Activated naive CD4-positive, alpha-beta T cell treated with anti-CD3 and anti-CD28 coated beads, Interleukin-2, amount 50 U/mL, for 16 hours (primary cell): ENCODE data around the gene KRT8.
"Not testable (repeated sequence)": the region's sequence is repeated elsewhere in the genome, so short reads cannot be mapped to it uniquely, and the experiment has no call there.

Source experiments
- DNase-seq: peaks from one replicate; pipeline ENCODE4 v3.0.0-alpha.2; 2020

Gene KRT8

DNA sequence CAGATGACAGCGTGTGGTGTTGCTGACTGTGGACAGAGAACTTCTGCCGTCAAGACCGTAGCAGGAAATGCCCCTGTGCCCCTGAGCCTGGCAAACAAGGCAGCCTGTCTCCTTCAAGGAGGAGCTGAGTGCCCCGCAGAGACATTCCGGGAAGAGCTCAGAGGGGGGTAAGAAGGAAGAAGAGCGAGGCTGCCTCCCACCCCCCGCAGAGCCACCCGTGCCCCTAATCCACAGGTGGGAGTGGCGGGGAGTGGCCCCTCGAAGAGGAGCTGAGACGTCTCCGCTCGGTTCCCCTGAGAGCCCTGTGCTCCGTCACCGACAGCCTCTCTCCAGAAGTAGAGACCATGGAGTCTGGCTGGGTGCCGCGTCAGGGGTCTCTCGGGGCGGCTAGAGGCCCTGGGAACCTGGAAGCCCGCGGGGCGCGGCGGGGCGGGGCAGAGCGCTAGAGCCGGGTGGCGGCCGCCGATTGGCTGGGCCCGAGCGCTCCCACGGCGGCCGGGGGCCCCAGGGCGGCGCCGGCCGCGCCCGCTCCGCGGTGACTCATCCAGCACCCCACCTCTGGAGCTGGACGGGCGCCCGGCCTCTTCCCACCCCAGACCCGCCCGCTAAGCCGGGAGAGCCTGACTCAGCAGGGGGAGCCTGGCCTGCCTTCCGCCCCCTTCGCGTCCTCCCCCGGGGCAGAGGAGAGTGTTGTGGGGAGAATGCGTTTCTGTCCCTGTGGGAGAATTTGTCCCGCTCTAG lies 30.9 kb downstream of the KRT8 start:
- peak; percentile 54 for DNase-seq

DNA sequence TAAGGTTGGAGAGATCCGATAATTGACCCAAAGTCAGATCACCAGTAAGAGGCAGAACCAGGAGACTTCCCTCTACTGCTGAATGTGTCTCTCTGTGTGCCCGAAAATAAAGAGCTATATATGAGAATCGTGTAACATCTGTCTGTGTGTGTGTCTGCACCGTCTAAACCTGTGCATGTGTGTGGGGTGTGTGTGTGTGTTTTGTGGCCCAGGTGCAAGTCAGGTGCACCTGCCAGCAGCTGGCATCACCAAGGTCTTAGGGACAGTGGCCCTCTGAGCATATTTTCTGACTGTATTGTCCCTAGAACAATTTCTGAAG lies 31.4 kb downstream of the KRT8 start:
- no peak for DNase-seq

DNA sequence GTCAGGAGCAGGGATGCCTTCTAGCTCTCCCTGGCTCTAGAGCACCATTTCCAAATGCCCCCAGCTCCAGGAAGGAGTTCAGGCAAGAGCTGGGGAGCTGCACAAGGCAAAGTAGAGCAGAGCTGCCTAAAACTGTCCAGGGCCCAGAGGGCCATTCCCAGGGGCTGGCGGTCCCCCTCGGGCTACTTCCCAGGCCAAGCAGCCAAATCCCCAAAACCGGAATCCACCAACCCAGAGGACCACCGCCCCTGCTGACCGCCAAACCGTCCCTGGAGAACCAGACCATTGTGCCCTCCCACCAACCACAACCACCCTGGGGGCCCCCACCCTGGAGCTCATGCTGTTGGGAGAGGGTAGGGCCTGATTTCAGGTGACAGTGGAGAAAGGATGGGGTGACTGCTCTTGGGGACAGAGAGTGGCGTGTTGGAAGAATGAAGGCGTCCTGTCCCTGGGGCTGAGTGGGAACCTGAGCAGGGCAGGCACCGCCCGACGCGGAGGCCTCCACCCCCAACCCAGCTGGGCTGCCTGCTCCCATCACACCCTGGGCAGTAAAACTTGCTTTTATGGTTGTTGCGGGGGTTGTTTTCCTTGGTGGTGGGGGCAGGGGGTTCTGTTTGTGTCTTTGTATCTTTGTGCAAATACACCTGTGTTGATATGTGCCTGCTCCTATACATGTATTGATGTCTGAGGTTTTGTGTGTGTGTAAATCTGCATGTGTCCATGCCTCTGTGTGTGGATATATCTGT lies 32.1 kb downstream of the KRT8 start:
- no peak for DNase-seq

DNA sequence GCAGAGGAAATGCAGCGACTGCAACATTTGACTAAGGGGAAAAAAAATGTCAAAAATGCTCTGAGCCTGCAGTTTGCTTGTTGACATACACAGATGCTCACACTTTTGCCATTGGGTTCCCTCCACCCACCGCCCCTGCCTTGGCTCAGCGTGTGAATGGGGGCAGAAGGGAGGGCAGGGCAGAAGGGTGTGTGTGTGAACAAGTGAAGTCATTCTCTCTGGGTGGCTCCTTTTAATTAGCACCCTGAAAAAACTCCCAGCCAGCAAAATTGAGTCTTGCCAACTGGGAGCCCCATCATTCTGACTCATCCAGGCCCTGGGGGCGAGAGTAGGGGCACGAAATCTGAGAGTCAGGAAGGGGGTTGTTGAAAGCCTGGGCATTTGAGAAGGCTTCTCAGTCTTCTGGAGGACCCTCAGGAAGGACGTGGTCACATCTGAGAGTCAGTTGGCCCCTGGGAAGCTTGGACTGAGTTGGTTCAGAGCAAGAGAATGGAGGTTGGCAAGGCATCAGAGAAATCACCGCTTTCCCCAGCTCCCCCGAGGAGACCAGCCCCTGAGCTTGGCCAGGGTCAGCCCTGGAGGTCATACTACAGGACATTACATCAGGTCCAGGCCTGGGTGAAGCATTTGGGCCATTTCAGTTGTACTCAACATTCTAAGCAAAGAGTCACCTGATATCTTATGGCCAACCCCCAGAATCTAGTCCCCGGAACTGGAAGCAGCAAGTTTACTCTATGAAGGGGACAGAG lies 33.4 kb downstream of the KRT8 start:
- no peak for DNase-seq

DNA sequence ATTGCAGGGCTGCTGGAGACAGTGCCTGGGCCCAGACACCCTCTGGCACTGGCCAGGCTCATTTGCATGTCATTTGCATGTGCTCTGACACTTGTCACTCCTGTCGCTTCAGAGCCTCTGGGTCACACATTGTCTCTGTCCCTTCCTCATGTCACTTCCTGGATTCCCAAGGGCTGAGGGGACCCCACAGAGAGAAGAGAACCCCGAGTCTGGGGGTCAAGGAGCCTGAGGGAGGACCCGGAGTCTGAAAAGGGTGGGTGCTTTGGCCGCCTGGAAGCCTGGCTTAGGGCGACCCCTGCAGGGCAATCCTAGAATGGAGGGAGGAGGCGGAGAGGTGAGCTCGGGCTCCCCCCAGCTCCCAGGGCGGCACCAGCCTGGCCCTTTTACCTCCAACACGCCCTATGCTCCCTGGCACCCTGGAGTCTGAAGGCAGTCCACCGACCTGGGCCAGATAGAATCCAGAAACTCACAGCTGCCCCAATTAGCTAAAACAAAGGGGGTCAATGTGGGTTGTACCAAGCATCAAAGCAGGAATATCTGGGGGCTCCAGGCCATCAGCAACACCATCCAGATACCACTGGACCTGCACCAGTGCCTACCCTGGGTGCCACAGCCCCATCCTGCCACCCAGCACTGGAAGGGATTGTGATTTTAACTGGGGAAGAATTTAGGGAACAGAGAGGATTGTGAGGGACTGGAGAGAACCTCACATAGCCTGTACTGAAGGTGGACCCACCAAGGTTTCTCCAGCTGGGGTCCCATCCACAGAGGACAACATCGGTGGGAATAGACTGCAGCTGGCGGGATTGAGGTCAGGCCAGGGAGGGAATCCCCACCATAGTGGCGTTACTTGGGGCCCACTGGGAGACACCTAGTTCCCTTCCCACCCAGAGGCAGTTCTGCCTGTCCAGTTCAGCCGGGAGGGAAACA lies 34.2 kb downstream of the KRT8 start:
- DNase-seq = peak; percentile 81

DNA sequence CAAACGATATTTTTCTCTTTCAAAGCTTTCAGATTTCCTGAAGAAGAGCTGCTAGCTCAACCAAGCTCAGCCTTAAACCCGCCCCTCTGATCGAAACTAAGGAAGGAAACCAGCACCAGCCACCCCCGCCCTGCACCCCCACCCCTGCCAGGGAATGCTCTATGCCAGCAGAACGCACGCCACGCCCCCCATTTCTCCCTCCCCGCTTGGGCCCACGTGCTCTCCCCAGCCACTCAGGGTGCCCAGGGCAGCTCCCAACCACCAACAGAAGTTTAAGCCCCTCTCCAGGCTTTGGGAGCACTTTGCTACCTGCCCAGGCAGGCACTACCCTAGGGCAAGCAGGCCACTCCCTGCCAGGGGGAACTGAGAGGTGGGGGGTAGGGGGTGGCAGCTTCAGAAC lies 37.2 kb downstream of the KRT8 start:
- peak; percentile 45 for DNase-seq

DNA sequence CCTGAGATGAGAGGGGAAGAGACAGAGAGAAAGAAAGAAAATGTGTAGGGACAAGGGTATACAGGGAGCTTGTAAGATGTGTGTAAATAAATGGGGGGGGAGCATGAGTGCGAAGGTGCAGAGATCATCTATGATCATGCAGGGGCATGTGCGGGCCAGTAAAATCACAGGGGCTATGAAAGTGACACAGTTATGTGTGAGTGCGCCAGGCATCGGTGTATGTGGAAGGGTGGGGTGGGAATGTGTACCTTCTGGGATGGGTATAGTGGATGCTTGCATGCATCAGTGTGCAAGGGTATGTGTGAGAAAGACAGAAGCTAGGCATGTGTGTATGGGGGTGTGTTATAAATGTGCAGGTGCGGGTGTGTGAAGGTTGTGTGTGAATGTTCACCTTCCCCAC lies 37.7 kb downstream of the KRT8 start:
- DNase-seq = no peak

DNA sequence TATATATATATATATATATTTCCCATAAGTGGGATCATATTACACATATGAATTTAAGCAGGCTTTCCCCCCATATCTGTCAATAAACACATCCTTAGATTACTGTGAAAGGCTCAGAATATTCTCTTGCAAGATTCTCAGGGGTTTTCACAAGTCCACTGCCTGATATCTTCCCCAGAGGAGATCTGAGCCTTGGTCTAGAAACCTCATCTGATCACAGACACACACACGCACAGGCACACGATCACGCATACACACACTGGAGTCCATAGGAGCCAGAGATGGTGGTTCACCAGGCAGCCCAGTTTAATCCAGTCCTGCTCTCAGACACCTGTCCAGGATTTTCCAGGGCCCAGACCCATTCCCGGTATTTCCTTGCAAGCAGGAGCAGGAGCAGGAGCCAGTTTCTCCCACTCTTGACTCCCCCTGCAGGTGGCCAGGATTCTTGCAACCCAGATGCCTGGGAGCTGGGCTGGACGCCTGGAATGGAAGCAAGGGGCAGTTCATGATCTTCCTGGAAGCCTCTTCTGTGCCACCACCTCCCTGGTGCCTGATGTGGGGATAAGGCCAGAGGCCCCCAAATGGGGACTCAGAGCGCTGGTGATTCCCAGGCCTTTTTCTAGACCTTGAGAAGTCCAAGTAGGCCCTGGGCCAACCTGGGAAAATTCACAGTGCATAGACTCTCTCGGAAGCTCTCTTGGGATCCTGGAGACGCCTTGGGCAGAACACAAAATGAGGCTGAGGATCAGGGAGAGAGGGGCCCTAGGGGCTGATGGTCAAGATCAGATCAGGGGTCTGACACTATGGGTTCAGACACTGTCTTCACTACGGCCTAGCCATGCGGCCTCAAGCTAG lies 39.6 kb downstream of the KRT8 start:
- no peak for DNase-seq

DNA sequence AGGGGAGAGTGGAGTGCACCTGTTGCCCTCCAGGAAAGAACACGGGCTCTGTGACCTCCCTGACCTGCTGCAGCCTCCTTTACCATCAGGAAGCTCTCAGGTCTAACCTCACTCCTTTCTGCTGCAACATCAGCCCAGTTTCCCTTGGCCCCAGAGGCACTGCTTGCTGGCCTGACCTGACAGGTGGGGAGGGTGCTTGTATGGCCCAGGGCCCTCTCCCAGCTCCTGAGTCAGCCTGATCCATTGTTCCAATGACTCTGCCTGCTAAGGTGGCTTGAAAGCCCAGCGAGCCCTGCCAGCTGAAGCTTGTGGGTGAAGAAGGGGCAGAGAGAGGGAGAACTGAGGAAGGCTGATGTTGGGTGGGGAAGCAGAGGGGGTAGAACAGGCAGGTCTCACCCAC lies 42.9 kb downstream of the KRT8 start:
- no peak for DNase-seq

DNA sequence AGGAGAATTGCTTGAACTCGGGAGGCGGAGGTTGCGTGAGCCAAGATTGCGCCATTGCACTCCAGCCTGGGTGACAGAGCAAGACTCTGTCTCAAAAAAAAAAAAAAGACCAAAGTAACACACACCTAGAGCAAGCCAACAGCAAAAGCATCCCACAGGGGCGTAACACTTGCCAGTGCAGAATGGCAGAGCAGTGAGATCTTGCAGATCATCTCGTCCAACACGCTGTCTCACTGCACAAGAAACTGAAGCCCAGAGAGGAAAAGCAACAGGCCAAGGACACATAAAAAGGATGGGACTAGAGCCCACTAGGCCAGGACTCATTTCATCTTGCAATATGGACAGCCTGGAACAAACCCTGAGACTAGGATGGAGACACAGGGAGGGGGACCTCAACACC lies 43.4 kb downstream of the KRT8 start:
- no peak for DNase-seq

DNA sequence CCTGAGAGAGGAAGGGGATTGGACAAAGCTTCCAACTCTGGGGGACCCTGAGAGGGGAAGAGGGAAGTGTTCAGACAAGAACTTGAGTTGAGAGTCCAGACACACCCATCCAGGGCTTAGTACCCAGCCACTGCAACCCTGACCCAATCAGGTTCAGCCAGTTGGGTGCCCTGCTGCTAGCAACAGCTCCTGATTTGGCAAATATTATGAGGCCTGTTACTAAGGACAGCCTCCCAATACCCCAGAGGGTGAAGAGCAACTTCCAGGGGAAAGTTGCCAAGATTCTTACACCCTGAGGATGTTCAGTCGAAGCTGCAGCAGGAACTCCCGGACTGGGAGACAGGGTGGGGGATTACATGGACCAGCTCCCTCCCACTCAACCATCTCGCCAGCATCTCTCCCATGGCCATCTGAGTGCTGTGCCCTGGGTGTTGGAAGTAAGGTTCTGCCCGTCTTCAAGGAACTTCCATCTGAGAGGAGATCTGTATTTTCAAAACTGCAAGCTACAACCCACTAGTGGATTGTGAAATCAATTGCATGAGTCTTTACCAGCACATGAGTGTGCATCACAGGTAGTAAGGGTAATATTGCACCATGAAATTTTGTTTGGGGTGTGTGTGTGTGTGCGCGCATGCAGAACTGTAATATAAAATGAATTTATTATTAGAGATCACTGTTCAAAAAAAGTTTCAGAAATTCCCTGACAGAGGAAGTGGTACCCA lies 44.6 kb downstream of the KRT8 start:
- no peak for DNase-seq

DNA sequence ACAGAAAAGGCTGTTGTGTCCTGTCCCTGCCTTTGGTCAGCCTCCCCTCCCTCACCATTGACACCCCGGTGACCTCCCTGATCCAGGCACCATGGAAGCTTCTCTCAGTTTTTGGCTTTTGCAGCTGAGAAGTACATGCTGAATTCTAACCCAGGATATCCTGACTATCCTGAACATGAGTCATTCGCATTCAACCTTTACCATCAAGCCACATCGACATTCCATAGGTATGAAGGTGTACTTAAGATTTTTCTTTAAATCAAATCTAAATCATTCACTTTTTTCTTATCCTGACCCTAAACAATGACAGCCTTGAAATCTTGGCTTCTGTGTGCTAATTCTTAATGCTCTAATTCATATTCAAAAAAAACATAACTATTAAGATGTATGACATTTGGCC lies 47.4 kb downstream of the KRT8 start:
- no peak for DNase-seq

DNA sequence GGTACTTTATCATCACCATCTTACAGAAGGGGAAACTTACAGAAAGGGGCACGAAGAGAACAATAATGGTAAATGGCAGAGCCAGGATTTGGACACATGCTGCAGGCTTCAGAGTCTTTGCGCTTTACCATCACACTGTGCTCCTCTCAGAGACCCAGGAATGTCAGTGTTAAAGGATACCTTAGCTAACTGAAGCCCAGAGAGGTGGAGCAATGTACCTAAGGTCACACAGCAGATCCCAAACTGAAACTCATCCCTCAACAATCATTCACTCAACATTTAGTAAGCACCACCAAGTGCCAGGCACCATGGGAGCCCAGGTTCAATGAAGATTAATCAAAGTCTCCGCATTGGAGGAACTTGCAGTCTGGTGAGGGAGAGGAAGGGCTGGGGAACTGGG lies 48.1 kb downstream of the KRT8 start:
- no peak for DNase-seq

DNA sequence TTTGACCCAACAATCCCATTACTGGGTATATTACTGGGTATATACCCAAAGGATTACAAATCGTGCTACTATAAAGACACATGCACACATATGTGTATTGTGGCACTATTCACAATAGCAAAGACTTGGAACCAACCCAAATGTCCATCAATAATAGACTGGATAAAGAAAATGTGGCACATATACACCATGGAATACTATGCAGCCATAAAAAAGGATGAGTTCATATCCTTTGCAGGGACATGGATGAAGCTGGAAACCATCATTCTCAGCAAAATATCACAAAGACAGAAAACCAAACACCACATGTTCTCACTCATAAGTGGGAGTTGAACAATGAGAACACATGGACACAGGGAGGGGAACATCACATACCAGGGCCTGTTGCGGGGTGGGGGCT lies 48.8 kb downstream of the KRT8 start:
- not testable (repeated sequence) for DNase-seq

DNA sequence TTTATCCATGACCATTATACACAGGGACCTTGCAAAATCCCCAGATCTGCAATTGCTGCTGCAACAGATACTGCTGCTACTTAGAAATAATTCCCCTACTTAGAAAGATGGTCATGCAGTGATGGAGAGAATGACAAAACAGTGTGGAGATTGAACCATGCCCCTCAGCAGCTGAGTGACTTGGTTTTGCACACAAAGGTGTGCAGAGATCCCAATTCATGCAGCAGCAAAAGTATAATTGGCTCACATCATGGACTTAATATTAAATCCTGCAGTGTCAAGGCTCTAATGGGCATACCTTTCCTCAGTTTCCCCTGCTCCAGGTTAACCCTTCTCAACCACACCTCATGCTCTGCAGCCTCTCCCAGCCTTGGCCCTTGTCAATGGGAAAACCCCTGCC lies 53.1 kb downstream of the KRT8 start:
- DNase-seq = no peak

DNA sequence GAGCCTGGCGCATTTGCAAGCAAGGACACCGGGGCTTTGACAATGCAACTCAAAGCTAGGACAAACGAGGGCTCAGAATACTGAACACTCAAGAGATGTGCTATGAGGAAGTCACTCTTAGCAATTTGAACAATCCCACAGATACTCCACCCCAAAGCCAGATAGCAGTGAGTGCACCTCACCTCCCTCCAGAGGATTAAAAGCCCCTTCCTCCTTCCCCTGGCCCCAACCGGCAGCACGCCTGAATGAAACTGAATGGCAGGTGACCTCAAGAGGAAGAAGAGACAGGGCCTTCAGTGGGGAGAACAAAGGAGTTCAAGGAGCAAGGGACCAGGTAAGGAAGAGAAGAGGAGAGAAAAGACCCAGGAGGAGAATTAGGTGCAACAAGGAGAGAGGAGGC lies 54.2 kb downstream of the KRT8 start:
- no peak for DNase-seq

DNA sequence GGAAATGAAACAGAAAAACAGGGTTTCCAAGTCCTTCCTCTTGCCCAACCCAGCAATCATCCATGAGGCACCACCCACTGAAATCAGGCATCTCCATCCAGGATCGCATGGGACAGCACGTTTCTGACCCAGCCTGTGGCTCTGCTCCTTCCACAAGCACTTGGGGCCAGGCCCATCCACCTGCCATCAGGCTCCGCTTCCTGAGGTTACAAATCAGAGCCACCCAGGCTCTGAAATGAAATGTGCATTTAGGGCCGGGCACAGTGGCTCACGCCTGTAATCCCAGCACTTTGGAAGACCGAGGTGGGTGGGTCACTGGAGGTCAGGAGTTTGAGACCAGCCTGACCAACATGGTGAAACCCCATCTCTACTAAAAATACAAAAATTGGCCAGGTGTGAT lies 55.4 kb downstream of the KRT8 start:
- DNase-seq = no peak

DNA sequence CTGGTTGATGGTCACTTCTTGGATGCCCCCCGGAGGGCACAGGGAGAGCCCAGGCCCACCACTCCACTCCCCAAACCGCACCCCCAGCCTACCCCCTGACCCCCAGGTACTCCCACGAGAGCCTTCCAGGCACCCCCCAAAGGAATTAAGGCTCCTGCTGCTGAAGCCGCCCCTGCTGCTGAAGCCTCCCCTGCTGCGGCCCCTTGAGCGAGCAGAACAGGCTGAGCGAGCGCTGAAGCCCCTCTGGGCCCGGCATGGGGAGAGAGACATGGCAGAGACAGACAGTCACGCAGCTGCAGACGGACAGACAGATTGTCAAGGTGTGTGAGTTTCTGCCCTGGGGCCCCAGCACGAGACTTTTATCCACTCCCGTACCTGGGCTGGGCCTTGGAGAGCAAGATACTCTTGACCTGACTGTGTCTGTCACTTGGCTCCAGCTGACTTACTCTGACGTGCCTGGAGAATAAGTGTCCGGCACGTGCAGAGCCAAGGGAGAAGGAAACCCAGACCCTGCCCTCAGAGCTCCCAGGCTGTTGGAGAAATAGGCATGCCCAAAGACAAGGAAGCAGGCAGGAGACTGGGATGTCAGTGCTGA lies 56.1 kb downstream of the KRT8 start, which contains the start of gene KRT78:
Gene KRT78, minus strand, starts transcription at position 334 of the 595 bp plus-strand sequence. Its CDS starts 64 bp downstream, at position 270.
- DNase-seq = no peak

DNA sequence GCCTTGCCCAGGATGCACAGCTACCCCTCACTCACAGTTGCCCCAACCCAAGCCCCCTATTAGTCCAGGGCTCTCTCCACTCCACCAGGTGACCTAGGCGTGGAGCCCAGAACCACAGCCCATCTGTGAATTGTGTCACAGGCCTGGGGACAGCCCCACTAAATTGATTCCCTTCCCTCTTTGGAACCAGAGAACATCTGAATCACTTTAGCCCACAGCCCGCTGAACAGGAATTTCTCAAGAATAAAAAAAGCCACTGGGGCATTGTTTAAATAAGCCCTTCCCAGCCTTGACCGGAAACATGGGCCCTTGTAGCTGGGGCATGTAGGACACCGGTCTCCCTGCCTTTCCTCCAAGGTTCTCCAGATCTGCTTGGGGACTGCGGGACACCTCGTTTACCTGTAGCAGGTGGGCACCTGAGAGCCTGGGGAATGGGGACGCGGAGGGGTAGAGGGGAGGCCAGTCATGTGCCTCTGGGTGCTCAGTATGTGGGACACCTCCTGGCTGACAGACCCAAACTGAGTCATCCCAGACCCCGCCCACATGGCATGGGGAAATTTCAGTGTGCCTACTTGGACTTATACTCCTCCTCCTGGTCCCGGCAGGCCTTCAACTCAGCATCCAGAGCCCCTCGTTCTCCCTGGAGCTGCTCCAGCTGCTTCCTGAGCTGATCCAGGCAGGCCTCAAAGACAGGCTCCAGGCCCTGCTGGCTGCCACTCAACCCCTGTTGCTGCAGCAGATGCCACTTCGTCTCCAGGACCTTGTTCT lies 57.4 kb downstream of the KRT8 start:
- DNase-seq = no peak
